Activated CD4-positive, alpha-beta memory T cell treated with anti-CD3 and anti-CD28 coated beads for 36 hours (primary cell): ENCODE measurements around the gene DGCR2. TPM values are rescaled to one million over a fixed set of nuclear protein-coding genes. Genes with fewer than 3 reads are reported as not detected.

Experiments used
- CTCF ChIA-PET: fragments of 350-600 bp; sonication (Branson Sonifier 250); formaldehyde crosslinking; loops from one replicate; lab custom pipeline; 2021; ENCODE audit warnings: antibody characterized with exemption, inconsistent platforms; lab: Charles Lee
- POLR2A ChIA-PET: fragments of 350-600 bp; sonication (Branson Sonifier 250); formaldehyde crosslinking; loops from one replicate; lab custom pipeline; 2021; ENCODE audit warnings: antibody characterized with exemption; lab: Charles Lee
- DNase-seq: peaks from one replicate; pipeline ENCODE4 v3.0.0-alpha.2; 2020
- H3K27ac Mint-ChIP-seq: one replicate; pipeline ENCODE4 v1.8.0; 2021; ENCODE audit warnings: mixed read lengths
- H3K27me3 Mint-ChIP-seq: one replicate; pipeline ENCODE4 v1.8.0; 2021; ENCODE audit warnings: mixed read lengths
- H3K36me3 Mint-ChIP-seq: one replicate; pipeline ENCODE4 v1.8.0; 2021; ENCODE audit warnings: mixed read lengths
- H3K4me1 Mint-ChIP-seq: one replicate; pipeline ENCODE4 v1.8.0; 2021; ENCODE audit warnings: low read depth, mixed read lengths
- H3K4me3 Mint-ChIP-seq: one replicate; pipeline ENCODE4 v1.8.0; 2021; ENCODE audit warnings: mild to moderate bottlenecking, mixed read lengths
- H3K9me3 Mint-ChIP-seq: one replicate; pipeline ENCODE4 v1.8.0; 2021; ENCODE audit warnings: mixed read lengths
- intact Hi-C: fragments of 100-400 bp; cut with micrococcal nuclease; formaldehyde crosslinking; loops from one replicate; pipeline ENCODE4 v1.15.1; 2023
- total RNA-seq, 2 experiments: library from RNA; stranded (reverse); gene quantifications; one replicate each; pipeline ENCODE4 v1.2.3, GENCODE V29; 2021

Gene DGCR2
- total RNA-seq, 2 experiments from 2014 or later = 17.4 to 17.6 TPM

- H3K27ac Mint-ChIP-seq = no peak overlapping the region
- no peak for DNase-seq
- no peak overlapping the region for H3K4me3 Mint-ChIP-seq
- ChIA-PET POLR2A (no interaction called here), CTCF (interaction anchor here (1.3 kb wide), 1 partner anchor 527 kb away, joined by 3 read pairs; no protein-coding TSS in a partner anchor)
- intact Hi-C loops = no loop called here
- no peaks in the 10 kb centered on the region for H3K27me3 Mint-ChIP-seq
- no peaks in the 10 kb centered on the region for H3K36me3 Mint-ChIP-seq
- peaks cover 41% of the 10 kb centered on the region for H3K4me1 Mint-ChIP-seq
- H3K9me3 Mint-ChIP-seq = no peaks in the 10 kb centered on the region
Observed at GRCh38 chr22:19103880-19104821, 18.1 kb downstream of the DGCR2 start.

GRCh38 chr22:19098157-19098556, 24.1 kb downstream of the DGCR2 start:
- Mint-ChIP-seq H3K27ac (peak overlapping the region; percentile 29), H3K27me3 (no peaks in the 10 kb centered on the region), H3K9me3 (no peaks in the 10 kb centered on the region), H3K36me3 (peaks cover 5% of the 10 kb centered on the region), H3K4me1 (peaks cover 18% of the 10 kb centered on the region), H3K4me3 (no peak overlapping the region)
- ChIA-PET POLR2A (interaction anchor here (0.7 kb wide), 2 partner anchors 46 to 130 kb away, joined by 3 to 4 read pairs; partner anchors contain the start of gene ESS2), CTCF (no interaction called here)
- no peak for DNase-seq
- intact Hi-C loops = no loop called here

GRCh38 chr22:19097518-19097917, 24.7 kb downstream of the DGCR2 start:
- ChIA-PET POLR2A (no interaction called here), CTCF (no interaction called here)
- intact Hi-C loops = no loop called here
- Mint-ChIP-seq H3K36me3 (peaks cover 5% of the 10 kb centered on the region), H3K4me1 (peaks cover 15% of the 10 kb centered on the region), H3K27me3 (no peaks in the 10 kb centered on the region), H3K27ac (no peak overlapping the region), H3K9me3 (no peaks in the 10 kb centered on the region), H3K4me3 (no peak overlapping the region)
- DNase-seq = no peak

- ChIA-PET CTCF (no interaction called here), POLR2A (no interaction called here)
- intact Hi-C loops = no loop called here
- Mint-ChIP-seq H3K27ac (no peak overlapping the region), H3K36me3 (peaks cover 5% of the 10 kb centered on the region), H3K27me3 (no peaks in the 10 kb centered on the region), H3K4me1 (peaks cover 13% of the 10 kb centered on the region), H3K4me3 (no peak overlapping the region), H3K9me3 (no peaks in the 10 kb centered on the region)
- DNase-seq = no peak
Observed at GRCh38 chr22:19096555-19096954, 25.7 kb downstream of the DGCR2 start.

GRCh38 chr22:19094393-19094997, 27.7 kb downstream of the DGCR2 start:
- ChIA-PET POLR2A (no interaction called here), CTCF (no interaction called here)
- Mint-ChIP-seq H3K27ac (no peak overlapping the region), H3K9me3 (no peaks in the 10 kb centered on the region), H3K4me1 (peaks cover 12% of the 10 kb centered on the region), H3K27me3 (no peaks in the 10 kb centered on the region), H3K36me3 (peaks cover 5% of the 10 kb centered on the region), H3K4me3 (no peak overlapping the region)
- intact Hi-C loops = no loop called here
- no peak for DNase-seq

- CTCF ChIA-PET = interaction anchor here (1.0 kb wide), 1 partner anchor 21 kb away, joined by 3 read pairs; no protein-coding TSS in a partner anchor
Observed at GRCh38 chr22:19092725-19093124, 29.5 kb downstream of the DGCR2 start.

GRCh38 chr22:19090586-19091127, 31.6 kb downstream of the DGCR2 start:
- intact Hi-C loops = no loop called here
- Mint-ChIP-seq H3K4me3 (no peak overlapping the region), H3K27ac (no peak overlapping the region), H3K27me3 (no peaks in the 10 kb centered on the region), H3K4me1 (peaks cover 4% of the 10 kb centered on the region), H3K36me3 (peaks cover 7% of the 10 kb centered on the region), H3K9me3 (no peaks in the 10 kb centered on the region)
- ChIA-PET CTCF (interaction anchor here (0.8 kb wide), 1 partner anchor 16 kb away, joined by 3 read pairs; no protein-coding TSS in a partner anchor), POLR2A (no interaction called here)
- DNase-seq = no peak

More at GRCh38 chr22:19092725-19093124, 29.5 kb downstream of the DGCR2 start:
- Mint-ChIP-seq H3K27ac (no peak overlapping the region), H3K9me3 (no peaks in the 10 kb centered on the region), H3K27me3 (no peaks in the 10 kb centered on the region), H3K36me3 (peaks cover 8% of the 10 kb centered on the region), H3K4me1 (peaks cover 3% of the 10 kb centered on the region), H3K4me3 (no peak overlapping the region)
- intact Hi-C loops = no loop called here
- no peak for DNase-seq
- POLR2A ChIA-PET = no interaction called here

GRCh38 chr22:19090183-19090582, 32.0 kb downstream of the DGCR2 start:
- H3K4me3 Mint-ChIP-seq = no peak overlapping the region
- peaks cover 9% of the 10 kb centered on the region for H3K36me3 Mint-ChIP-seq
- DNase-seq = no peak
- no peak overlapping the region for H3K27ac Mint-ChIP-seq
- intact Hi-C loops = no loop called here
- H3K27me3 Mint-ChIP-seq = no peaks in the 10 kb centered on the region
- POLR2A ChIA-PET = no interaction called here
- CTCF ChIA-PET = interaction anchor here (0.8 kb wide), 1 partner anchor 17 kb away, joined by 3 read pairs; no protein-coding TSS in a partner anchor
- no peaks in the 10 kb centered on the region for H3K9me3 Mint-ChIP-seq
- H3K4me1 Mint-ChIP-seq = peaks cover 7% of the 10 kb centered on the region

GRCh38 chr22:19088866-19089595, 33.2 kb downstream of the DGCR2 start:
- POLR2A ChIA-PET = interaction anchor here (0.6 kb wide), 2 partner anchors 18 to 984 kb away, joined by 3 to 4 read pairs; no protein-coding TSS in a partner anchor

GRCh38 chr22:19086896-19087295, 35.3 kb downstream of the DGCR2 start:
- Mint-ChIP-seq H3K9me3 (no peaks in the 10 kb centered on the region), H3K4me1 (peaks cover 7% of the 10 kb centered on the region), H3K27ac (no peak overlapping the region), H3K27me3 (no peaks in the 10 kb centered on the region), H3K4me3 (no peak overlapping the region), H3K36me3 (peaks cover 16% of the 10 kb centered on the region)
- POLR2A ChIA-PET = no interaction called here
- intact Hi-C loops = no loop called here
- DNase-seq = no peak
- CTCF ChIA-PET = no interaction called here

More at GRCh38 chr22:19088866-19089595, 33.2 kb downstream of the DGCR2 start:
- intact Hi-C loops = no loop called here
- CTCF ChIA-PET = no interaction called here
- no peak overlapping the region for H3K4me3 Mint-ChIP-seq
- H3K27ac Mint-ChIP-seq = no peak overlapping the region
- H3K4me1 Mint-ChIP-seq = peaks cover 7% of the 10 kb centered on the region
- no peaks in the 10 kb centered on the region for H3K27me3 Mint-ChIP-seq
- peaks cover 14% of the 10 kb centered on the region for H3K36me3 Mint-ChIP-seq
- H3K9me3 Mint-ChIP-seq = no peaks in the 10 kb centered on the region
- DNase-seq = no peak

GRCh38 chr22:19086417-19086816, 35.8 kb downstream of the DGCR2 start:
- ChIA-PET CTCF (interaction anchor here (1.0 kb wide), 1 partner anchor 13 kb away, joined by 3 read pairs; no protein-coding TSS in a partner anchor), POLR2A (no interaction called here)
- no peak for DNase-seq
- no peaks in the 10 kb centered on the region for H3K9me3 Mint-ChIP-seq
- intact Hi-C loops = no loop called here
- no peak overlapping the region for H3K4me3 Mint-ChIP-seq
- no peak overlapping the region for H3K27ac Mint-ChIP-seq
- H3K4me1 Mint-ChIP-seq = peaks cover 7% of the 10 kb centered on the region
- H3K27me3 Mint-ChIP-seq = no peaks in the 10 kb centered on the region
- peaks cover 16% of the 10 kb centered on the region for H3K36me3 Mint-ChIP-seq
